Measurements from ENCODE around the gene DNER.

- TF ChIP-seq, protein P1, sequence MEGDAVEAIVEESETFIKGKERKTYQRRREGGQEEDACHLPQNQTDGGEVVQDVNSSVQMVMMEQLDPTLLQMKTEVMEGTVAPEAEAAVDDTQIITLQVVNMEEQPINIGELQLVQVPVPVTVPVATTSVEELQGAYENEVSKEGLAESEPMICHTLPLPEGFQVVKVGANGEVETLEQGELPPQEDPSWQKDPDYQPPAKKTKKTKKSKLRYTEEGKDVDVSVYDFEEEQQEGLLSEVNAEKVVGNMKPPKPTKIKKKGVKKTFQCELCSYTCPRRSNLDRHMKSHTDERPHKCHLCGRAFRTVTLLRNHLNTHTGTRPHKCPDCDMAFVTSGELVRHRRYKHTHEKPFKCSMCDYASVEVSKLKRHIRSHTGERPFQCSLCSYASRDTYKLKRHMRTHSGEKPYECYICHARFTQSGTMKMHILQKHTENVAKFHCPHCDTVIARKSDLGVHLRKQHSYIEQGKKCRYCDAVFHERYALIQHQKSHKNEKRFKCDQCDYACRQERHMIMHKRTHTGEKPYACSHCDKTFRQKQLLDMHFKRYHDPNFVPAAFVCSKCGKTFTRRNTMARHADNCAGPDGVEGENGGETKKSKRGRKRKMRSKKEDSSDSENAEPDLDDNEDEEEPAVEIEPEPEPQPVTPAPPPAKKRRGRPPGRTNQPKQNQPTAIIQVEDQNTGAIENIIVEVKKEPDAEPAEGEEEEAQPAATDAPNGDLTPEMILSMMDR (IDR thresholded peaks at IDR 0.05) = no peak
- no peak for TF ChIP-seq EZH2 (IDR thresholded peaks at IDR 0.05; ENCODE audit: borderline replicate concordance, insufficient read depth, low read depth, low read length, poor library complexity, severe bottlenecking)
These were observed 192.8 kb downstream of the DNER start for GRCh38 chr2:229521576-229521975.
